Stimulated activated effector memory CD8-positive, alpha-beta T cell treated with anti-CD3 and anti-CD28 coated beads, Interleukin-12 subunit alpha, Interleukin-12 subunit beta, amount 100 ng/mL, for 72 hours (primary cell): Measurements from ENCODE around the gene FBXW10.
A peak's percentile ranks its signal among the peaks of the same experiment; 100 is the strongest.
"Not testable (repeated sequence)": the region's sequence is repeated elsewhere in the genome, so short reads cannot be mapped to it uniquely, and the experiment has no call there.

Source experiments
- ATAC-seq: fragments of 150-1000 bp; cut with Tn5 transposase; 2 replicates; pipeline ENCODE4 v1.10.0; 2021
- DNase-seq, 2 donors: peaks; one replicate each; pipeline ENCODE4 v3.0.0; 2021 to 2022; ENCODE audit warnings: low spot score in 2 of 2
- H3K27ac Mint-ChIP-seq: one replicate; pipeline ENCODE4 v1.8.0; 2022; ENCODE audit warnings: mild to moderate bottlenecking, mixed read lengths
- H3K36me3 Mint-ChIP-seq: one replicate; pipeline ENCODE4 v1.8.0; 2022; ENCODE audit warnings: mild to moderate bottlenecking, mixed read lengths
- H3K4me1 Mint-ChIP-seq: one replicate; pipeline ENCODE4 v1.8.0; 2022; ENCODE audit warnings: mixed read lengths
- H3K4me3 Mint-ChIP-seq: one replicate; pipeline ENCODE4 v1.8.0; 2022; ENCODE audit warnings: mild to moderate bottlenecking, mixed read lengths
- H3K9me3 Mint-ChIP-seq: one replicate; pipeline ENCODE4 v1.8.0; 2022; ENCODE audit warnings: mixed read lengths

Gene FBXW10

GRCh38 chr17:18780991-18781718 is 37.3 kb downstream of the FBXW10 start, which contains the start of gene TVP23B:
Gene TVP23B (plus strand): TSS chr17:18781183. CDS start chr17:18781294, 111 bp downstream.
- ATAC-seq (peak; percentile 100), DNase-seq (peak; percentile 71 to 95)
- Mint-ChIP-seq H3K4me3 (peak within 1 kb of the TSS; percentile 86), H3K36me3 (peaks cover 21% of the 10 kb centered on the region), H3K27ac (peak within 1 kb of the TSS; percentile 99), H3K4me1 (peaks cover 25% of the 10 kb centered on the region)
- H3K9me3 Mint-ChIP-seq, result not testable (repeated sequence)

GRCh38 chr17:18781805-18782204 is 38.0 kb downstream of the FBXW10 start:
- H3K36me3 Mint-ChIP-seq, result peaks cover 21% of the 10 kb centered on the region
- peak overlapping the region; percentile 86 for H3K4me3 Mint-ChIP-seq
- peak overlapping the region; percentile 99 for H3K27ac Mint-ChIP-seq

GRCh38 chr17:18785933-18786332 is 42.1 kb downstream of the FBXW10 start:
- not testable (repeated sequence) for H3K4me3 Mint-ChIP-seq, H3K9me3 Mint-ChIP-seq, ATAC-seq, DNase-seq, H3K27ac Mint-ChIP-seq
- Mint-ChIP-seq H3K36me3 (peaks cover 54% of the 10 kb centered on the region), H3K4me1 (peaks cover 49% of the 10 kb centered on the region)

More at GRCh38 chr17:18781805-18782204, 38.0 kb downstream of the FBXW10 start:
- DNase-seq, H3K9me3 Mint-ChIP-seq, ATAC-seq: not testable (repeated sequence)
- H3K4me1 Mint-ChIP-seq, result peaks cover 26% of the 10 kb centered on the region

GRCh38 chr17:18786890-18787289 is 43.0 kb downstream of the FBXW10 start:
- not testable (repeated sequence) for DNase-seq, ATAC-seq, H3K4me3 Mint-ChIP-seq, H3K9me3 Mint-ChIP-seq
- Mint-ChIP-seq H3K4me1 (peaks cover 49% of the 10 kb centered on the region), H3K36me3 (peaks cover 58% of the 10 kb centered on the region), H3K27ac (peak overlapping the region; percentile 35)

GRCh38 chr17:18791402-18791801 is 47.5 kb downstream of the FBXW10 start:
- H3K9me3 Mint-ChIP-seq, H3K4me3 Mint-ChIP-seq, H3K27ac Mint-ChIP-seq, DNase-seq: not testable (repeated sequence)
- ATAC-seq, result peak; percentile 66
- H3K36me3 Mint-ChIP-seq, result peaks cover 82% of the 10 kb centered on the region
- H3K4me1 Mint-ChIP-seq, result peaks cover 32% of the 10 kb centered on the region

- not testable (repeated sequence) for DNase-seq, ATAC-seq, H3K9me3 Mint-ChIP-seq, H3K27ac Mint-ChIP-seq, H3K4me1 Mint-ChIP-seq, H3K4me3 Mint-ChIP-seq
- H3K36me3 Mint-ChIP-seq, result peaks cover 84% of the 10 kb centered on the region
These were observed 51.0 kb downstream of the FBXW10 start for GRCh38 chr17:18794841-18795240.

GRCh38 chr17:18796887-18797286 is 53.0 kb downstream of the FBXW10 start:
- not testable (repeated sequence) for H3K4me1 Mint-ChIP-seq, DNase-seq, ATAC-seq, H3K4me3 Mint-ChIP-seq, H3K9me3 Mint-ChIP-seq
- Mint-ChIP-seq H3K36me3 (peaks cover 85% of the 10 kb centered on the region), H3K27ac (peak overlapping the region; percentile 61)

- not testable (repeated sequence) for H3K27ac Mint-ChIP-seq, ATAC-seq, DNase-seq, H3K9me3 Mint-ChIP-seq, H3K4me1 Mint-ChIP-seq, H3K4me3 Mint-ChIP-seq
- H3K36me3 Mint-ChIP-seq, result peaks cover 78% of the 10 kb centered on the region
These were observed 59.8 kb downstream of the FBXW10 start for GRCh38 chr17:18803458-18804245.

- not testable (repeated sequence) for H3K9me3 Mint-ChIP-seq, H3K36me3 Mint-ChIP-seq, H3K27ac Mint-ChIP-seq, ATAC-seq, H3K4me3 Mint-ChIP-seq, DNase-seq, H3K4me1 Mint-ChIP-seq
These were observed 72.1 kb downstream of the FBXW10 start for GRCh38 chr17:18815924-18816323.

- DNase-seq, H3K36me3 Mint-ChIP-seq, H3K27ac Mint-ChIP-seq, H3K4me1 Mint-ChIP-seq, H3K9me3 Mint-ChIP-seq, H3K4me3 Mint-ChIP-seq: not testable (repeated sequence)
- ATAC-seq, result peak; percentile 67
These were observed 72.9 kb downstream of the FBXW10 start for GRCh38 chr17:18816489-18817371.

- not testable (repeated sequence) for H3K4me3 Mint-ChIP-seq, H3K36me3 Mint-ChIP-seq, H3K4me1 Mint-ChIP-seq, DNase-seq, H3K27ac Mint-ChIP-seq, ATAC-seq, H3K9me3 Mint-ChIP-seq
These were observed 77.6 kb downstream of the FBXW10 start for GRCh38 chr17:18821430-18821829.

GRCh38 chr17:18827613-18828012 is 83.8 kb downstream of the FBXW10 start:
- not testable (repeated sequence) for H3K4me1 Mint-ChIP-seq, H3K27ac Mint-ChIP-seq, H3K9me3 Mint-ChIP-seq, DNase-seq, H3K4me3 Mint-ChIP-seq, H3K36me3 Mint-ChIP-seq, ATAC-seq
